Stimulated activated naive CD8-positive, alpha-beta T cell treated with anti-CD3 and anti-CD28 coated beads, Interleukin-15, Interleukin-2, amounts not matched to agents 100 ng/mL and 50 ng/mL, for 24 hours (primary cell): ENCODE measurements around the gene GPR89B.
"Not testable (repeated sequence)": the region's sequence is repeated elsewhere in the genome, so short reads cannot be mapped to it uniquely, and the experiment has no call there.

Experiments
- H3K27ac Mint-ChIP-seq: one replicate; pipeline ENCODE4 v1.8.0; 2021; ENCODE audit warnings: mild to moderate bottlenecking, mixed read lengths
- H3K27me3 Mint-ChIP-seq: one replicate; pipeline ENCODE4 v1.8.0; 2021; ENCODE audit warnings: mixed read lengths
- H3K36me3 Mint-ChIP-seq: one replicate; pipeline ENCODE4 v1.8.0; 2021; ENCODE audit warnings: low read depth, mixed read lengths
- H3K4me1 Mint-ChIP-seq: one replicate; pipeline ENCODE4 v1.8.0; 2021; ENCODE audit warnings: low read depth, mixed read lengths
- H3K4me3 Mint-ChIP-seq: one replicate; pipeline ENCODE4 v1.8.0; 2021; ENCODE audit warnings: mild to moderate bottlenecking, mixed read lengths
- H3K9me3 Mint-ChIP-seq: one replicate; pipeline ENCODE4 v1.8.0; 2021; ENCODE audit warnings: mixed read lengths

Gene GPR89B

GRCh38 chr1:147987893-147988292, 59.7 kb downstream of the GPR89B start:
- H3K27me3 Mint-ChIP-seq, H3K4me3 Mint-ChIP-seq, H3K9me3 Mint-ChIP-seq, H3K27ac Mint-ChIP-seq: not testable (repeated sequence)
- H3K36me3 Mint-ChIP-seq, result peaks cover 19% of the 10 kb centered on the region
- peaks cover 14% of the 10 kb centered on the region for H3K4me1 Mint-ChIP-seq

GRCh38 chr1:147992916-147993315, 64.7 kb downstream of the GPR89B start:
- not testable (repeated sequence) for H3K4me3 Mint-ChIP-seq, H3K27me3 Mint-ChIP-seq, H3K9me3 Mint-ChIP-seq
- Mint-ChIP-seq H3K4me1 (peaks cover 26% of the 10 kb centered on the region), H3K27ac (peak overlapping the region; percentile 89), H3K36me3 (peaks cover 22% of the 10 kb centered on the region)

- H3K27ac Mint-ChIP-seq, result peak overlapping the region; percentile 89
- peak overlapping the region; percentile 49 for H3K4me3 Mint-ChIP-seq
- peaks cover 28% of the 10 kb centered on the region for H3K4me1 Mint-ChIP-seq
- not testable (repeated sequence) for H3K9me3 Mint-ChIP-seq, H3K27me3 Mint-ChIP-seq
- H3K36me3 Mint-ChIP-seq, result peaks cover 20% of the 10 kb centered on the region
Measured at GRCh38 chr1:147993400-147993799, 65.2 kb downstream of the GPR89B start.

- H3K36me3 Mint-ChIP-seq, result peaks cover 20% of the 10 kb centered on the region
- H3K4me3 Mint-ChIP-seq, result peak overlapping the region; percentile 41
- H3K9me3 Mint-ChIP-seq, H3K27me3 Mint-ChIP-seq: not testable (repeated sequence)
- peak overlapping the region; percentile 84 for H3K27ac Mint-ChIP-seq
- H3K4me1 Mint-ChIP-seq, result peaks cover 34% of the 10 kb centered on the region
Measured at GRCh38 chr1:147993825-147994615, 65.8 kb downstream of the GPR89B start.

- H3K4me1 Mint-ChIP-seq, result peaks cover 33% of the 10 kb centered on the region
- not testable (repeated sequence) for H3K27me3 Mint-ChIP-seq, H3K4me3 Mint-ChIP-seq, H3K27ac Mint-ChIP-seq, H3K9me3 Mint-ChIP-seq
- peaks cover 12% of the 10 kb centered on the region for H3K36me3 Mint-ChIP-seq
Measured at GRCh38 chr1:147996088-147996487, 67.9 kb downstream of the GPR89B start.

- not testable (repeated sequence) for H3K27ac Mint-ChIP-seq, H3K36me3 Mint-ChIP-seq, H3K4me1 Mint-ChIP-seq, H3K9me3 Mint-ChIP-seq, H3K4me3 Mint-ChIP-seq
- H3K27me3 Mint-ChIP-seq, result peaks cover 13% of the 10 kb centered on the region
Measured at GRCh38 chr1:148007724-148008123, 79.5 kb downstream of the GPR89B start.

- Mint-ChIP-seq H3K4me1 (peaks cover 15% of the 10 kb centered on the region), H3K27ac (peak overlapping the region; percentile 48), H3K4me3 (no peak overlapping the region), H3K9me3 (no peaks in the 10 kb centered on the region), H3K36me3 (peaks cover 6% of the 10 kb centered on the region), H3K27me3 (peaks cover 29% of the 10 kb centered on the region)
Measured at GRCh38 chr1:148010527-148010926, 82.3 kb downstream of the GPR89B start.

GRCh38 chr1:148013177-148014144, 85.2 kb downstream of the GPR89B start:
- H3K27ac Mint-ChIP-seq, H3K36me3 Mint-ChIP-seq, H3K4me3 Mint-ChIP-seq, H3K9me3 Mint-ChIP-seq: not testable (repeated sequence)
- Mint-ChIP-seq H3K27me3 (peaks cover 31% of the 10 kb centered on the region), H3K4me1 (peaks cover 15% of the 10 kb centered on the region)

GRCh38 chr1:148014289-148015200, 86.3 kb downstream of the GPR89B start:
- Mint-ChIP-seq H3K4me1 (peaks cover 15% of the 10 kb centered on the region), H3K4me3 (peak overlapping the region; percentile 62), H3K27me3 (peaks cover 31% of the 10 kb centered on the region)
- not testable (repeated sequence) for H3K9me3 Mint-ChIP-seq, H3K36me3 Mint-ChIP-seq, H3K27ac Mint-ChIP-seq

- H3K27me3 Mint-ChIP-seq, H3K27ac Mint-ChIP-seq, H3K9me3 Mint-ChIP-seq, H3K4me3 Mint-ChIP-seq, H3K36me3 Mint-ChIP-seq, H3K4me1 Mint-ChIP-seq: not testable (repeated sequence)
Measured at GRCh38 chr1:148024918-148025317, 96.7 kb downstream of the GPR89B start.

GRCh38 chr1:148027004-148027403, 98.8 kb downstream of the GPR89B start:
- not testable (repeated sequence) for H3K27me3 Mint-ChIP-seq, H3K27ac Mint-ChIP-seq, H3K4me1 Mint-ChIP-seq, H3K36me3 Mint-ChIP-seq, H3K4me3 Mint-ChIP-seq, H3K9me3 Mint-ChIP-seq

- peak overlapping the region; percentile 52 for H3K27ac Mint-ChIP-seq
- H3K9me3 Mint-ChIP-seq, H3K36me3 Mint-ChIP-seq, H3K4me1 Mint-ChIP-seq: not testable (repeated sequence)
- peaks cover 13% of the 10 kb centered on the region for H3K27me3 Mint-ChIP-seq
- H3K4me3 Mint-ChIP-seq, result peak overlapping the region; percentile 61
Measured at GRCh38 chr1:148032247-148032646, 104.0 kb downstream of the GPR89B start.

GRCh38 chr1:148032690-148033089, 104.5 kb downstream of the GPR89B start:
- H3K4me1 Mint-ChIP-seq, H3K27ac Mint-ChIP-seq, H3K4me3 Mint-ChIP-seq, H3K9me3 Mint-ChIP-seq, H3K36me3 Mint-ChIP-seq: not testable (repeated sequence)
- peaks cover 13% of the 10 kb centered on the region for H3K27me3 Mint-ChIP-seq

- not testable (repeated sequence) for H3K4me1 Mint-ChIP-seq, H3K27ac Mint-ChIP-seq, H3K36me3 Mint-ChIP-seq, H3K9me3 Mint-ChIP-seq
- Mint-ChIP-seq H3K4me3 (peak overlapping the region; percentile 39), H3K27me3 (peaks cover 13% of the 10 kb centered on the region)
Measured at GRCh38 chr1:148033147-148033546, 104.9 kb downstream of the GPR89B start.
